ENCODE results near the gene DNAAF9. TPM values are rescaled to one million over a fixed set of nuclear protein-coding genes. Genes with fewer than 3 reads are reported as not detected.
A peak's percentile ranks its signal among the peaks of the same experiment; 100 is the strongest.

The DNAAF9 gene
- total and polyA plus RNA-seq, 4 donors = 1.4 to 4.4 (median 2.4) TPM

DNA sequence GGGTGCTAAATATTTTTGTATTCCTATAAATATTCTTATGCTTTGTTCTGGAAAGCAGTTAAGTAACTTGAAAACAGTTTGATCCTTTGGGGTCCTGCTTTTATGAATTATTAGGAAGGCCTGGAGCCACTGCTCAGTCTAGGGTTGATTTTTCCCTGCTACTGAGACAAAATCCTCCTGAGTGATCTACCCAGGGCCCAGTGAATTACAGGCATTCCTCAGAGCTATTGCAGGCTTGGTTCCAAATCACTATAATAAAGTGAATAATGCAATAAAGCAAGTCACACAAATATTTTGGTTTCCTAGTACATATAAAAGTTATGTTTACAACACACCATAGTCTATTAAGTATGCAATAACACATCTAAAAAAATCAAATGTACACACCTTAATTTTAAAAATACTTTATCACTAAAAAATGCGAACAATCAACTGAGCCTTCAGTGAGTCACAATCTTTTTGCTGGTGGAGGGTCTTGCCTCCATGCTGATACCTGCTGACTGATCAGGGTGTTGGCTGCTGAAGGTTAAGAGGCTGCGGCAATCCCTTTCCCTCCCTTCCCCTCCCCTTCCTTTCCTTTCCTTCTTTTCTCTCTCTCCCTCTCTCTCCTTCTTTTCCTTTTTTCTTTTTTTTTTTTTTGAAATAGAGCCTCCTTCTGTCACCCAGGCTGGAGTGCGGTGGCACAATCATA, 43.0 kb downstream of the DNAAF9 start:
- Histone ChIP-seq H3K27ac (ENCODE audit: low read depth in 1 of 2, low read length in 2 of 2) (no peak overlapping the region), H3K36me3 (ENCODE audit: control insufficient read depth in 4 of 4, insufficient read depth in 3 of 4, low read depth in 1 of 4, low read length in 3 of 4) (peaks cover 0 to 2% (median 0%) of the 10 kb centered on the region in 4 donors), H3K9ac (ENCODE audit: low read depth in 1 of 2, low read length in 2 of 2) (no peak overlapping the region), H3K4me1 (ENCODE audit: control insufficient read depth in 4 of 4, insufficient read depth in 4 of 4, low read length in 3 of 4) (no peaks in the 10 kb centered on the region), H3K4me3 (ENCODE audit: low read depth in 1 of 3, low read length in 3 of 3) (no peak overlapping the region), H3K27me3 (ENCODE audit: control insufficient read depth in 4 of 4, insufficient read depth in 4 of 4, low read length in 3 of 4) (no peaks in the 10 kb centered on the region), H3K9me3 (ENCODE audit: control insufficient read depth in 4 of 4, low read length in 3 of 4) (no peaks in the 10 kb centered on the region)
- no peak for TF ChIP-seq RXRA (IDR thresholded peaks at IDR 0.05)
- TF ChIP-seq, protein P1, sequence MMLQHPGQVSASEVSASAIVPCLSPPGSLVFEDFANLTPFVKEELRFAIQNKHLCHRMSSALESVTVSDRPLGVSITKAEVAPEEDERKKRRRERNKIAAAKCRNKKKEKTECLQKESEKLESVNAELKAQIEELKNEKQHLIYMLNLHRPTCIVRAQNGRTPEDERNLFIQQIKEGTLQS (IDR thresholded peaks at IDR 0.05) = no peak
- TF ChIP-seq, protein P2, sequence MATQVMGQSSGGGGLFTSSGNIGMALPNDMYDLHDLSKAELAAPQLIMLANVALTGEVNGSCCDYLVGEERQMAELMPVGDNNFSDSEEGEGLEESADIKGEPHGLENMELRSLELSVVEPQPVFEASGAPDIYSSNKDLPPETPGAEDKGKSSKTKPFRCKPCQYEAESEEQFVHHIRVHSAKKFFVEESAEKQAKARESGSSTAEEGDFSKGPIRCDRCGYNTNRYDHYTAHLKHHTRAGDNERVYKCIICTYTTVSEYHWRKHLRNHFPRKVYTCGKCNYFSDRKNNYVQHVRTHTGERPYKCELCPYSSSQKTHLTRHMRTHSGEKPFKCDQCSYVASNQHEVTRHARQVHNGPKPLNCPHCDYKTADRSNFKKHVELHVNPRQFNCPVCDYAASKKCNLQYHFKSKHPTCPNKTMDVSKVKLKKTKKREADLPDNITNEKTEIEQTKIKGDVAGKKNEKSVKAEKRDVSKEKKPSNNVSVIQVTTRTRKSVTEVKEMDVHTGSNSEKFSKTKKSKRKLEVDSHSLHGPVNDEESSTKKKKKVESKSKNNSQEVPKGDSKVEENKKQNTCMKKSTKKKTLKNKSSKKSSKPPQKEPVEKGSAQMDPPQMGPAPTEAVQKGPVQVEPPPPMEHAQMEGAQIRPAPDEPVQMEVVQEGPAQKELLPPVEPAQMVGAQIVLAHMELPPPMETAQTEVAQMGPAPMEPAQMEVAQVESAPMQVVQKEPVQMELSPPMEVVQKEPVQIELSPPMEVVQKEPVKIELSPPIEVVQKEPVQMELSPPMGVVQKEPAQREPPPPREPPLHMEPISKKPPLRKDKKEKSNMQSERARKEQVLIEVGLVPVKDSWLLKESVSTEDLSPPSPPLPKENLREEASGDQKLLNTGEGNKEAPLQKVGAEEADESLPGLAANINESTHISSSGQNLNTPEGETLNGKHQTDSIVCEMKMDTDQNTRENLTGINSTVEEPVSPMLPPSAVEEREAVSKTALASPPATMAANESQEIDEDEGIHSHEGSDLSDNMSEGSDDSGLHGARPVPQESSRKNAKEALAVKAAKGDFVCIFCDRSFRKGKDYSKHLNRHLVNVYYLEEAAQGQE (IDR thresholded peaks at IDR 0.05) = no peak
- 93% methylated on average over 3 of the region's 3 CpGs for WGBS
- no peak for DNase-seq (ENCODE audit: low spot score)

DNA sequence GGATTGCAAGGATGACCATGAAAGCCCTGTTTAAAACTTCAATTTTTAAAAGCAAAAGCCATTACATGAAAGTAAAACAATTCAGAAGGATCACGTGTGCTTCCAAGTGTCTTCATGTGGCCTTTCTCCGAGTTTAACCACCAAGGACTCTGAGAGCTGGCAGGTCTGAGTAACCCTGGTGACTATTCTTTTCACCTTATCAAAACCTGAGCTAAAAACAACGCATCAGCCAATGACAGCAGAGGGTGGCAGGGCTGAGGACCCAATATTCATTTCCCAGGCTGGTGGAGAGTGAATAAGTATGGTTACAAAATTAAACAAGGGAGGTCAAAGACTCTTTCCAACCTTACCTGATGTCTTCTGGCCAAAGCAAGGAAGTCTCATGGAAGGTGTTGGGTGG, 46.7 kb downstream of the DNAAF9 start:
- 90% methylated on average over 3 of the region's 3 CpGs for WGBS
- H3K36me3 ChIP-seq (ENCODE audit: control insufficient read depth in 4 of 4, insufficient read depth in 3 of 4, low read depth in 1 of 4, low read length in 3 of 4) = no peaks in the 10 kb centered on the region
- H3K4me3 ChIP-seq (ENCODE audit: low read depth in 1 of 3, low read length in 3 of 3) = no peak overlapping the region
- no peaks in the 10 kb centered on the region for H3K27me3 ChIP-seq (ENCODE audit: control insufficient read depth in 4 of 4, insufficient read depth in 4 of 4, low read length in 3 of 4)
- H3K9me3 ChIP-seq (ENCODE audit: control insufficient read depth in 4 of 4, low read length in 3 of 4) = no peaks in the 10 kb centered on the region
- no peak overlapping the region for H3K27ac ChIP-seq (ENCODE audit: low read depth in 1 of 2, low read length in 2 of 2)
- no peak for TF ChIP-seq RAD21 (IDR thresholded peaks at IDR 0.05)
- TF ChIP-seq SP1 (IDR thresholded peaks at IDR 0.05) = no peak
- no peak for TF ChIP-seq TAF1 (conservative IDR thresholded peaks at IDR 0.05)
- TF ChIP-seq, protein P1 (IDR thresholded peaks at IDR 0.05) = no peak
- TF ChIP-seq HNF4G (IDR thresholded peaks at IDR 0.05) = no peak
- DNase-seq (ENCODE audit: low spot score) = no peak
- peaks cover 0 to 23% (median 10%) of the 10 kb centered on the region in 4 donors for H3K4me1 ChIP-seq (ENCODE audit: control insufficient read depth in 4 of 4, insufficient read depth in 4 of 4, low read length in 3 of 4)
- no peak overlapping the region for H3K9ac ChIP-seq (ENCODE audit: low read depth in 1 of 2, low read length in 2 of 2)

DNA sequence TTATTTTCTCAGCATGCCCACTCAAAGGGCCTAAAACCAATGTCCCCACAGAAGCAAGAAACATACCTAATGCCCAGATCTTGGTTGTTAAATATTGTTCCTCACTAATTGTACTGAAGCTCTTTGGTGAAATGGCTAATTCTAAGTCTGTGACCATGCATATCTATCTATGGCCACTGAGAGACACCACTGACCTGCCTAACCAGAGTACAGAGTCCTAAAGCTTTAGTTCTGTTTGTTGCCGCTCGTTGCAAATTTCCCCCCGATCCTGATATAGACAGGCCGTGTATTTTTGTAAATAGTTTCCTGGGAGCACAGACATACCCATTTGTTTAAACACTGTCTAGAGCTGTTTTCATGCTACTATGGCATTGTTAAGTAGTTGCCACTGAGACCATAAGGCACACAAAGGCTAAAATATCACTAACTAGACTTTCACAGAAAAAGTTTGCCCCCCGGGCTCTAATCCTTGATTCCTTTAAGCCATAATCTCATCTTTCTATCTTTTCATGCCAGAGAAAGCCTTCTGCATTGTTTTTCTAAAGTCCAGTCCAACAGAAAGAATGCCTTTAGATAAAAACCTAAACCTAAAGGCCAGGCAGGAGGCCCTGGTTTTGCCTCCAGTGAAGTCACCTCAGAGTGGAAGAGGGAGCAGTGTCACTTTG, 48.7 kb downstream of the DNAAF9 start:
- H3K27ac ChIP-seq (ENCODE audit: low read depth in 1 of 2, low read length in 2 of 2) = peak overlapping the region in 1 of 2 donors; percentile 4
- 46% methylated on average over 5 of the region's 5 CpGs for WGBS
- peak overlapping the region; percentile 18 to 68 for H3K9ac ChIP-seq (ENCODE audit: low read depth in 1 of 2, low read length in 2 of 2)
- H3K36me3 ChIP-seq (ENCODE audit: control insufficient read depth in 4 of 4, insufficient read depth in 3 of 4, low read depth in 1 of 4, low read length in 3 of 4) = no peaks in the 10 kb centered on the region
- H3K4me1 ChIP-seq (ENCODE audit: control insufficient read depth in 4 of 4, insufficient read depth in 4 of 4, low read length in 3 of 4) = peaks cover 5 to 32% (median 13%) of the 10 kb centered on the region in 4 donors
- H3K27me3 ChIP-seq (ENCODE audit: control insufficient read depth in 4 of 4, insufficient read depth in 4 of 4, low read length in 3 of 4) = no peaks in the 10 kb centered on the region
- no peak overlapping the region for H3K4me3 ChIP-seq (ENCODE audit: low read depth in 1 of 3, low read length in 3 of 3)
- no peak for DNase-seq (ENCODE audit: low spot score)
- H3K9me3 ChIP-seq (ENCODE audit: control insufficient read depth in 4 of 4, low read length in 3 of 4) = no peaks in the 10 kb centered on the region
- TF ChIP-seq, protein P3, sequence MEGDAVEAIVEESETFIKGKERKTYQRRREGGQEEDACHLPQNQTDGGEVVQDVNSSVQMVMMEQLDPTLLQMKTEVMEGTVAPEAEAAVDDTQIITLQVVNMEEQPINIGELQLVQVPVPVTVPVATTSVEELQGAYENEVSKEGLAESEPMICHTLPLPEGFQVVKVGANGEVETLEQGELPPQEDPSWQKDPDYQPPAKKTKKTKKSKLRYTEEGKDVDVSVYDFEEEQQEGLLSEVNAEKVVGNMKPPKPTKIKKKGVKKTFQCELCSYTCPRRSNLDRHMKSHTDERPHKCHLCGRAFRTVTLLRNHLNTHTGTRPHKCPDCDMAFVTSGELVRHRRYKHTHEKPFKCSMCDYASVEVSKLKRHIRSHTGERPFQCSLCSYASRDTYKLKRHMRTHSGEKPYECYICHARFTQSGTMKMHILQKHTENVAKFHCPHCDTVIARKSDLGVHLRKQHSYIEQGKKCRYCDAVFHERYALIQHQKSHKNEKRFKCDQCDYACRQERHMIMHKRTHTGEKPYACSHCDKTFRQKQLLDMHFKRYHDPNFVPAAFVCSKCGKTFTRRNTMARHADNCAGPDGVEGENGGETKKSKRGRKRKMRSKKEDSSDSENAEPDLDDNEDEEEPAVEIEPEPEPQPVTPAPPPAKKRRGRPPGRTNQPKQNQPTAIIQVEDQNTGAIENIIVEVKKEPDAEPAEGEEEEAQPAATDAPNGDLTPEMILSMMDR (IDR thresholded peaks at IDR 0.05; ENCODE audit: low read depth, low read length, missing input control) = peak; percentile 55
- TF ChIP-seq HNF4G (IDR thresholded peaks at IDR 0.05) = peak; percentile 26
- TF ChIP-seq, protein P4, sequence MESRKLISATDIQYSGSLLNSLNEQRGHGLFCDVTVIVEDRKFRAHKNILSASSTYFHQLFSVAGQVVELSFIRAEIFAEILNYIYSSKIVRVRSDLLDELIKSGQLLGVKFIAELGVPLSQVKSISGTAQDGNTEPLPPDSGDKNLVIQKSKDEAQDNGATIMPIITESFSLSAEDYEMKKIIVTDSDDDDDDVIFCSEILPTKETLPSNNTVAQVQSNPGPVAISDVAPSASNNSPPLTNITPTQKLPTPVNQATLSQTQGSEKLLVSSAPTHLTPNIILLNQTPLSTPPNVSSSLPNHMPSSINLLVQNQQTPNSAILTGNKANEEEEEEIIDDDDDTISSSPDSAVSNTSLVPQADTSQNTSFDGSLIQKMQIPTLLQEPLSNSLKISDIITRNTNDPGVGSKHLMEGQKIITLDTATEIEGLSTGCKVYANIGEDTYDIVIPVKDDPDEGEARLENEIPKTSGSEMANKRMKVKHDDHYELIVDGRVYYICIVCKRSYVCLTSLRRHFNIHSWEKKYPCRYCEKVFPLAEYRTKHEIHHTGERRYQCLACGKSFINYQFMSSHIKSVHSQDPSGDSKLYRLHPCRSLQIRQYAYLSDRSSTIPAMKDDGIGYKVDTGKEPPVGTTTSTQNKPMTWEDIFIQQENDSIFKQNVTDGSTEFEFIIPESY (IDR thresholded peaks at IDR 0.05) = no peak
- no peak for TF ChIP-seq YY1 (IDR thresholded peaks at IDR 0.05)
- TF ChIP-seq, protein P1 (IDR thresholded peaks at IDR 0.05) = no peak
- TF ChIP-seq FOXA1 (IDR thresholded peaks at IDR 0.05) = no peak
- TF ChIP-seq EGR1 (IDR thresholded peaks at IDR 0.05; ENCODE audit: low read depth in 2 of 2) = no peak
- TF ChIP-seq NR2F2 (IDR thresholded peaks at IDR 0.05) = no peak
- TF ChIP-seq, protein P2 (IDR thresholded peaks at IDR 0.05) = no peak
- peak; percentile 87 to 91 for TF ChIP-seq RAD21 (IDR thresholded peaks at IDR 0.05)
